ENCODE measurements around the gene PSMA2. TPM values are rescaled to one million over a fixed set of nuclear protein-coding genes. Genes with fewer than 3 reads are reported as not detected.
A peak's percentile ranks its signal among the peaks of the same experiment; 100 is the strongest.

Gene PSMA2
- total and polyA plus RNA-seq, 2 experiments from 2014 or later: 118 to 213 TPM

GRCh38 chr7:42940985-42941847 lies 9.2 kb upstream of the PSMA2 start:
- H4K20me1 ChIP-seq (ENCODE audit: insufficient read depth, poor library complexity, severe bottlenecking): no peaks in the 10 kb centered on the region
- TF ChIP-seq CTCF (IDR thresholded peaks at IDR 0.05; ENCODE audit: poor library complexity): peak; percentile 93
- no peak for TF ChIP-seq EZH2 (IDR thresholded peaks at IDR 0.05; ENCODE audit: borderline replicate concordance)
- DNase-seq (ENCODE audit: low spot score): peak; percentile 92
- H3K79me2 ChIP-seq: peaks cover under 1% of the 10 kb centered on the region
- H3K9me2 ChIP-seq (replicated peaks; ENCODE audit: insufficient read depth): no peaks in the 10 kb centered on the region
- no peaks in the 10 kb centered on the region for H3K27me3 ChIP-seq
- H3K9me3 ChIP-seq (ENCODE audit: low read depth): no peaks in the 10 kb centered on the region
- no peak overlapping the region for H3K4me3 ChIP-seq
- no peaks in the 10 kb centered on the region for H3K36me3 ChIP-seq (replicated peaks; ENCODE audit: insufficient read depth, low read depth)
- WGBS (ENCODE audit: low lambda C conversion rate, missing lambda C conversion rate): 47% methylated on average over 13 of the region's 13 CpGs
- no peaks in the 10 kb centered on the region for H3K4me1 ChIP-seq (ENCODE audit: insufficient read depth)
- no peak overlapping the region for H2AFZ ChIP-seq
- no peak overlapping the region for H3K27ac ChIP-seq
- H3K4me2 ChIP-seq: no peak overlapping the region

- H3K27me3 ChIP-seq: no peaks in the 10 kb centered on the region
- H3K79me2 ChIP-seq: peaks cover 13% of the 10 kb centered on the region
- no peak overlapping the region for H2AFZ ChIP-seq
- H4K20me1 ChIP-seq (ENCODE audit: insufficient read depth, poor library complexity, severe bottlenecking): no peaks in the 10 kb centered on the region
- H3K27ac ChIP-seq: no peak overlapping the region
- no peaks in the 10 kb centered on the region for H3K9me2 ChIP-seq (replicated peaks; ENCODE audit: insufficient read depth)
- no peak for TF ChIP-seq EZH2phosphoT487 (IDR thresholded peaks at IDR 0.05; ENCODE audit: low read depth, severe bottlenecking, unreplicated experiment)
- no peak overlapping the region for H3K4me2 ChIP-seq
- no peaks in the 10 kb centered on the region for H3K36me3 ChIP-seq (replicated peaks; ENCODE audit: insufficient read depth, low read depth)
- no peak overlapping the region for H3K4me3 ChIP-seq
- DNase-seq (ENCODE audit: low spot score): no peak
- no peaks in the 10 kb centered on the region for H3K9me3 ChIP-seq (ENCODE audit: low read depth)
- 84% methylated on average over 4 of the region's 4 CpGs for WGBS (ENCODE audit: low lambda C conversion rate, missing lambda C conversion rate)
- no peaks in the 10 kb centered on the region for H3K4me1 ChIP-seq (ENCODE audit: insufficient read depth)
Measured at GRCh38 chr7:42939457-42940240, 7.7 kb upstream of the PSMA2 start.

- Histone ChIP-seq H2AFZ (no peak overlapping the region), H3K36me3 (replicated peaks; ENCODE audit: insufficient read depth, low read depth) (no peaks in the 10 kb centered on the region), H3K9me3 (ENCODE audit: low read depth) (no peaks in the 10 kb centered on the region), H3K9me2 (replicated peaks; ENCODE audit: insufficient read depth) (no peaks in the 10 kb centered on the region), H3K27ac (no peak overlapping the region), H3K4me3 (no peak overlapping the region), H3K27me3 (no peaks in the 10 kb centered on the region), H3K4me2 (no peak overlapping the region), H3K4me1 (ENCODE audit: insufficient read depth) (peaks cover 7% of the 10 kb centered on the region), H4K20me1 (ENCODE audit: insufficient read depth, poor library complexity, severe bottlenecking) (peaks cover 3% of the 10 kb centered on the region), H3K79me2 (peaks cover 41% of the 10 kb centered on the region)
- 94% methylated on average over 5 of the region's 5 CpGs for WGBS (ENCODE audit: low lambda C conversion rate, missing lambda C conversion rate)
- TF ChIP-seq EZH2 (IDR thresholded peaks at IDR 0.05; ENCODE audit: borderline replicate concordance) (no peak), EZH2phosphoT487 (IDR thresholded peaks at IDR 0.05; ENCODE audit: low read depth, severe bottlenecking, unreplicated experiment) (no peak), CTCF (IDR thresholded peaks at IDR 0.05; ENCODE audit: poor library complexity) (no peak)
- DNase-seq (ENCODE audit: low spot score): no peak
Measured at GRCh38 chr7:42935861-42936260, 3.9 kb upstream of the PSMA2 start.

- no peak for TF ChIP-seq EZH2phosphoT487 (IDR thresholded peaks at IDR 0.05; ENCODE audit: low read depth, severe bottlenecking, unreplicated experiment)
- no peak for TF ChIP-seq CTCF (IDR thresholded peaks at IDR 0.05; ENCODE audit: poor library complexity)
- no peak for TF ChIP-seq EZH2 (IDR thresholded peaks at IDR 0.05; ENCODE audit: borderline replicate concordance)
- peak overlapping the region; percentile 42 for H3K4me2 ChIP-seq
Measured at GRCh38 chr7:42934291-42934690, 2.3 kb upstream of the PSMA2 start.

More at GRCh38 chr7:42934291-42934690, 2.3 kb upstream of the PSMA2 start:
- Histone ChIP-seq H3K27me3 (no peaks in the 10 kb centered on the region), H2AFZ (no peak overlapping the region), H3K27ac (no peak overlapping the region), H3K9me3 (ENCODE audit: low read depth) (no peaks in the 10 kb centered on the region), H3K79me2 (peaks cover 57% of the 10 kb centered on the region), H3K4me3 (no peak overlapping the region), H3K36me3 (replicated peaks; ENCODE audit: insufficient read depth, low read depth) (no peaks in the 10 kb centered on the region), H4K20me1 (ENCODE audit: insufficient read depth, poor library complexity, severe bottlenecking) (peaks cover 18% of the 10 kb centered on the region), H3K9me2 (replicated peaks; ENCODE audit: insufficient read depth) (no peaks in the 10 kb centered on the region), H3K4me1 (ENCODE audit: insufficient read depth) (peaks cover 16% of the 10 kb centered on the region)
- DNase-seq (ENCODE audit: low spot score): no peak
- WGBS (ENCODE audit: low lambda C conversion rate, missing lambda C conversion rate): 96% methylated on average over 3 of the region's 3 CpGs
